A673 (cell line): ENCODE data around the gene SMIM13.

Experiments used
- CTCF ChIP-seq: fragments of 300-800, 200-600 bp; sonication (generic); conservative IDR thresholded peaks from 2 replicates; pipeline ENCODE4 v1.5.1; 2017; ENCODE audit warnings: low read depth, mild to moderate bottlenecking, antibody characterized with exemption, low read length, moderate library complexity, mixed read lengths
- EZH2 ChIP-seq: fragments of 200-600 bp; sonication (generic); IDR thresholded peaks from 2 replicates; pipeline ENCODE4 v1.6.1; 2017; ENCODE audit warnings: borderline replicate concordance, low read depth, mild to moderate bottlenecking, mixed read lengths, antibody characterized with exemption, low read length; ENCODE audit not compliant: poor library complexity, severe bottlenecking

- TF ChIP-seq CTCF (peak; percentile 93), EZH2 (no peak)
These were observed 79.1 kb downstream of the SMIM13 start for GRCh38 chr6:11172501-11173327.
